GM23338 (cell line): ENCODE results near the gene WDR20. TPM values are rescaled to one million over a fixed set of nuclear protein-coding genes. Genes with fewer than 3 reads are reported as not detected.
A peak's percentile ranks its signal among the peaks of the same experiment; 100 is the strongest.

ENCODE experiments used
- ATAC-seq: fragments of 200-7000 bp; cut with Tn5 transposase; 3 replicates; pipeline ENCODE4 v1.9.1; 2020
- DNase-seq: peaks from one replicate; pipeline ENCODE4 v3.0.0-alpha.2; 2015; ENCODE audit warnings: low spot score
- H2AFZ ChIP-seq: fragments of 200-600 bp; sonication (generic); 2 replicates; pipeline ENCODE4 v1.8.0; 2016; ENCODE audit warnings: antibody characterized with exemption, mild to moderate bottlenecking, moderate library complexity
- H3F3A ChIP-seq: fragments of 200-600 bp; sonication (generic); replicated peaks from 2 replicates; pipeline ENCODE4 v1.8.0; 2017; ENCODE audit warnings: antibody characterized with exemption, mixed run types, low read depth
- H3K27ac ChIP-seq: fragments of 200-600 bp; sonication (generic); 2 replicates; pipeline ENCODE4 v1.6.1; 2016; ENCODE audit warnings: low read depth
- H3K27me3 ChIP-seq: fragments of 200-600 bp; sonication (generic); 2 replicates; pipeline ENCODE4 v1.8.0; 2016; ENCODE audit warnings: mild to moderate bottlenecking, mixed run types, moderate library complexity; ENCODE audit not compliant: insufficient read depth
- H3K36me3 ChIP-seq: fragments of 200-600 bp; sonication (generic); 2 replicates; pipeline ENCODE4 v1.8.0; 2016; ENCODE audit warnings: mild to moderate bottlenecking; ENCODE audit not compliant: insufficient read depth
- H3K4me1 ChIP-seq: fragments of 200-600 bp; sonication (generic); 2 replicates; pipeline ENCODE4 v1.8.0; 2016; ENCODE audit warnings: mild to moderate bottlenecking, moderate library complexity; ENCODE audit not compliant: insufficient read depth
- H3K4me2 ChIP-seq: fragments of 200-600 bp; sonication (generic); 2 replicates; pipeline ENCODE4 v1.7.1; 2017; ENCODE audit warnings: mixed run types
- H3K4me3 ChIP-seq: fragments of 200-600 bp; sonication (generic); 2 replicates; pipeline ENCODE4 v1.6.1; 2016; ENCODE audit warnings: mixed run types
- H3K79me2 ChIP-seq: fragments of 200-600 bp; sonication (generic); replicated peaks from 2 replicates; pipeline ENCODE4 v1.8.0; 2017; ENCODE audit warnings: mild to moderate bottlenecking; ENCODE audit not compliant: insufficient read depth
- H3K9me2 ChIP-seq: fragments of 200-600 bp; sonication (generic); 2 replicates; pipeline ENCODE4 v1.8.0; 2017; ENCODE audit not compliant: insufficient read depth
- H4K20me1 ChIP-seq: fragments of 200-600 bp; sonication (generic); replicated peaks from 2 replicates; pipeline ENCODE4 v1.8.0; 2017; ENCODE audit warnings: mild to moderate bottlenecking; ENCODE audit not compliant: insufficient read depth
- H3K27ac Mint-ChIP-seq: 2 replicates; pipeline ENCODE4 v1.8.0; 2020; ENCODE audit warnings: inconsistent platforms, mild to moderate bottlenecking, moderate library complexity, mixed read lengths
- H3K27me3 Mint-ChIP-seq: 3 replicates; pipeline ENCODE4 v1.8.0; 2022; ENCODE audit warnings: low read depth, mild to moderate bottlenecking, moderate library complexity, mixed read lengths, inconsistent platforms; ENCODE audit not compliant: insufficient read depth, poor library complexity
- H3K36me3 Mint-ChIP-seq: 3 replicates; pipeline ENCODE4 v1.8.0; 2021; ENCODE audit warnings: low read depth, mild to moderate bottlenecking, inconsistent platforms, moderate library complexity, mixed read lengths
- H3K4me1 Mint-ChIP-seq: 3 replicates; pipeline ENCODE4 v1.8.0; 2020; ENCODE audit warnings: mild to moderate bottlenecking, inconsistent platforms, mixed read lengths
- H3K4me3 Mint-ChIP-seq: 3 replicates; pipeline ENCODE4 v1.8.0; 2021; ENCODE audit warnings: moderate library complexity, mild to moderate bottlenecking, inconsistent platforms, mixed read lengths
- H3K9me3 Mint-ChIP-seq: 3 replicates; pipeline ENCODE4 v1.8.0; 2020; ENCODE audit warnings: moderate library complexity, mild to moderate bottlenecking, inconsistent platforms, mixed read lengths
- JUNB ChIP-seq: IDR thresholded peaks from one replicate; pipeline ENCODE4 v1.6.1; 2016; ENCODE audit warnings: antibody characterized with exemption; ENCODE audit not compliant: unreplicated experiment
- POLR2AphosphoS5 ChIP-seq: IDR thresholded peaks from 2 replicates; pipeline ENCODE4 v1.6.1; 2016; ENCODE audit warnings: antibody characterized with exemption, low read depth
- REST ChIP-seq: IDR thresholded peaks from one replicate; pipeline ENCODE4 v1.6.1; 2018; ENCODE audit warnings: antibody characterized with exemption; ENCODE audit not compliant: unreplicated experiment
- ZNF331 ChIP-seq: fragments of 250-450 bp; sonication (Bioruptor Pico); IDR thresholded peaks from 2 replicates; pipeline ENCODE4 v1.5.0; 2020; ENCODE audit warnings: low read depth, mild to moderate bottlenecking, moderate library complexity
- polyA plus RNA-seq: library from polyadenylated mRNA; unstranded; fragments of >200 nt; fragmentation: Nextera tagmentation; extraction: Ambion mirVana; gene quantifications from 2 replicates; pipeline ENCODE4 v1.2.1, GENCODE V29; 2016
- total RNA-seq: library from RNA; depleted of rRNA; stranded (reverse); fragments of >200 nt; shearing (Covaris generic); gene quantifications from 2 replicates; pipeline ENCODE4 v1.2.3, GENCODE V29; 2014
- TF ChIP-seq, protein P1 (sequence below): fragments of 250-450 bp; sonication (Bioruptor Pico); IDR thresholded peaks from 2 replicates; pipeline ENCODE4 v1.5.0; 2020; ENCODE audit warnings: mild to moderate bottlenecking, moderate library complexity

The WDR20 gene
- total and polyA plus RNA-seq, 2 experiments from 2014 or later = 17.9 to 21.0 TPM

GRCh38 chr14:102211240-102211639 is 71.5 kb downstream of the WDR20 start:
- 0 out of 2 replicates have a peak overlapping the region, but pooled peaks have one; percentile 26 for H3K4me2 ChIP-seq
- H3K4me3 ChIP-seq = no peak overlapping the region; the same call in 1 of the 2 replicates
- H3K79me2 ChIP-seq = peaks cover 48% of the 10 kb centered on the region
- peaks cover 7% of the 10 kb centered on the region; the same call in 1 of the 2 replicates for H3F3A ChIP-seq
- H3K9me2 ChIP-seq = no peaks in the 10 kb centered on the region
- no peaks in the 10 kb centered on the region for H3K36me3 ChIP-seq
- peaks cover 12% of the 10 kb centered on the region for H4K20me1 ChIP-seq
- no peak overlapping the region for H2AFZ ChIP-seq
- ATAC-seq = no peak
- TF ChIP-seq ZNF331 (no peak), POLR2AphosphoS5 (no peak), REST (no peak), JUNB (no peak)
- TF ChIP-seq, protein P1, sequence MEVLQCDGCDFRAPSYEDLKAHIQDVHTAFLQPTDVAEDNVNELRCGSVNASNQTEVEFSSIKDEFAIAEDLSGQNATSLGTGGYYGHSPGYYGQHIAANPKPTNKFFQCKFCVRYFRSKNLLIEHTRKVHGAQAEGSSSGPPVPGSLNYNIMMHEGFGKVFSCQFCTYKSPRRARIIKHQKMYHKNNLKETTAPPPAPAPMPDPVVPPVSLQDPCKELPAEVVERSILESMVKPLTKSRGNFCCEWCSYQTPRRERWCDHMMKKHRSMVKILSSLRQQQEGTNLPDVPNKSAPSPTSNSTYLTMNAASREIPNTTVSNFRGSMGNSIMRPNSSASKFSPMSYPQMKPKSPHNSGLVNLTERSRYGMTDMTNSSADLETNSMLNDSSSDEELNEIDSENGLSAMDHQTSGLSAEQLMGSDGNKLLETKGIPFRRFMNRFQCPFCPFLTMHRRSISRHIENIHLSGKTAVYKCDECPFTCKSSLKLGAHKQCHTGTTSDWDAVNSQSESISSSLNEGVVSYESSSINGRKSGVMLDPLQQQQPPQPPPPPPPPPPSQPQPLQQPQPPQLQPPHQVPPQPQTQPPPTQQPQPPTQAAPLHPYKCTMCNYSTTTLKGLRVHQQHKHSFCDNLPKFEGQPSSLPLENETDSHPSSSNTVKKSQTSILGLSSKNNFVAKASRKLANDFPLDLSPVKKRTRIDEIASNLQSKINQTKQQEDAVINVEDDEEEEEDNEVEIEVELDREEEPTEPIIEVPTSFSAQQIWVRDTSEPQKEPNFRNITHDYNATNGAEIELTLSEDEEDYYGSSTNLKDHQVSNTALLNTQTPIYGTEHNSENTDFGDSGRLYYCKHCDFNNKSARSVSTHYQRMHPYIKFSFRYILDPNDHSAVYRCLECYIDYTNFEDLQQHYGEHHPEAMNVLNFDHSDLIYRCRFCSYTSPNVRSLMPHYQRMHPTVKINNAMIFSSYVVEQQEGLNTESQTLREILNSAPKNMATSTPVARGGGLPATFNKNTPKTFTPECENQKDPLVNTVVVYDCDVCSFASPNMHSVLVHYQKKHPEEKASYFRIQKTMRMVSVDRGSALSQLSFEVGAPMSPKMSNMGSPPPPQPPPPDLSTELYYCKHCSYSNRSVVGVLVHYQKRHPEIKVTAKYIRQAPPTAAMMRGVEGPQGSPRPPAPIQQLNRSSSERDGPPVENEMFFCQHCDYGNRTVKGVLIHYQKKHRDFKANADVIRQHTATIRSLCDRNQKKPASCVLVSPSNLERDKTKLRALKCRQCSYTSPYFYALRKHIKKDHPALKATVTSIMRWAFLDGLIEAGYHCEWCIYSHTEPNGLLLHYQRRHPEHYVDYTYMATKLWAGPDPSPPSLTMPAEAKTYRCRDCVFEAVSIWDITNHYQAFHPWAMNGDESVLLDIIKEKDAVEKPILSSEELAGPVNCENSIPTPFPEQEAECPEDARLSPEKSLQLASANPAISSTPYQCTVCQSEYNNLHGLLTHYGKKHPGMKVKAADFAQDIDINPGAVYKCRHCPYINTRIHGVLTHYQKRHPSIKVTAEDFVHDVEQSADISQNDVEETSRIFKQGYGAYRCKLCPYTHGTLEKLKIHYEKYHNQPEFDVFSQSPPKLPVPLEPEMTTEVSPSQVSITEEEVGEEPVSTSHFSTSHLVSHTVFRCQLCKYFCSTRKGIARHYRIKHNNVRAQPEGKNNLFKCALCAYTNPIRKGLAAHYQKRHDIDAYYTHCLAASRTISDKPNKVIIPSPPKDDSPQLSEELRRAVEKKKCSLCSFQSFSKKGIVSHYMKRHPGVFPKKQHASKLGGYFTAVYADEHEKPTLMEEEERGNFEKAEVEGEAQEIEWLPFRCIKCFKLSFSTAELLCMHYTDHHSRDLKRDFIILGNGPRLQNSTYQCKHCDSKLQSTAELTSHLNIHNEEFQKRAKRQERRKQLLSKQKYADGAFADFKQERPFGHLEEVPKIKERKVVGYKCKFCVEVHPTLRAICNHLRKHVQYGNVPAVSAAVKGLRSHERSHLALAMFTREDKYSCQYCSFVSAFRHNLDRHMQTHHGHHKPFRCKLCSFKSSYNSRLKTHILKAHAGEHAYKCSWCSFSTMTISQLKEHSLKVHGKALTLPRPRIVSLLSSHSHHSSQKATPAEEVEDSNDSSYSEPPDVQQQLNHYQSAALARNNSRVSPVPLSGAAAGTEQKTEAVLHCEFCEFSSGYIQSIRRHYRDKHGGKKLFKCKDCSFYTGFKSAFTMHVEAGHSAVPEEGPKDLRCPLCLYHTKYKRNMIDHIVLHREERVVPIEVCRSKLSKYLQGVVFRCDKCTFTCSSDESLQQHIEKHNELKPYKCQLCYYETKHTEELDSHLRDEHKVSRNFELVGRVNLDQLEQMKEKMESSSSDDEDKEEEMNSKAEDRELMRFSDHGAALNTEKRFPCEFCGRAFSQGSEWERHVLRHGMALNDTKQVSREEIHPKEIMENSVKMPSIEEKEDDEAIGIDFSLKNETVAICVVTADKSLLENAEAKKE = no peak
- no peak overlapping the region for H3K4me3 Mint-ChIP-seq
- H3K9me3 Mint-ChIP-seq = no peaks in the 10 kb centered on the region
- peaks cover 14% of the 10 kb centered on the region; the same call in 1 of the 2 replicates for H3K4me1 ChIP-seq
- DNase-seq = no peak
- no peak overlapping the region for H3K27ac ChIP-seq
- no peaks in the 10 kb centered on the region for H3K27me3 ChIP-seq
- H3K27me3 Mint-ChIP-seq = peaks cover 15% of the 10 kb centered on the region
- H3K4me1 Mint-ChIP-seq = peaks cover 49% of the 10 kb centered on the region
- peak overlapping the region; percentile 67; the same call in 1 of the 2 replicates for H3K27ac Mint-ChIP-seq
- peaks cover 8% of the 10 kb centered on the region; the same call in 2 of the 3 replicates for H3K36me3 Mint-ChIP-seq
